HFF-Myc (cell line): ENCODE measurements around the gene TOM1L2.

ENCODE experiments used
- DNase-seq: peaks from one replicate; pipeline ENCODE4 v3.0.0-alpha.2; 2011; ENCODE audit warnings: low read depth; ENCODE audit errors: extremely low read depth
- H3K4me3 ChIP-seq: replicated peaks from 2 replicates; pipeline ENCODE4 v1.5.1; 2011; ENCODE audit warnings: low read depth, mild to moderate bottlenecking, control low read depth, low read length
- CTCF ChIP-seq: IDR thresholded peaks from 2 replicates; pipeline ENCODE4 v1.5.1; 2012; ENCODE audit warnings: mild to moderate bottlenecking, low read depth, low read length, control low read depth; ENCODE audit errors: missing control alignments

TOM1L2 gene

GRCh38 chr17:17937201-17937853, 34.9 kb downstream of the TOM1L2 start:
- DNase-seq = no peak
- no peak overlapping the region for H3K4me3 ChIP-seq
- no peak for TF ChIP-seq CTCF

- DNase-seq = no peak
- no peak for TF ChIP-seq CTCF
- H3K4me3 ChIP-seq = no peak overlapping the region
These were observed 36.6 kb downstream of the TOM1L2 start for GRCh38 chr17:17935321-17936271.

GRCh38 chr17:17934806-17935205, 37.4 kb downstream of the TOM1L2 start:
- TF ChIP-seq CTCF = no peak
- DNase-seq = no peak
- no peak overlapping the region for H3K4me3 ChIP-seq

- no peak for DNase-seq
- no peak overlapping the region for H3K4me3 ChIP-seq
- TF ChIP-seq CTCF = no peak
These were observed 38.0 kb downstream of the TOM1L2 start for GRCh38 chr17:17934214-17934613.

- H3K4me3 ChIP-seq = no peak overlapping the region
- TF ChIP-seq CTCF = no peak
- DNase-seq = no peak
These were observed 38.4 kb downstream of the TOM1L2 start for GRCh38 chr17:17933775-17934174.

- DNase-seq = no peak
- no peak for TF ChIP-seq CTCF
- no peak overlapping the region for H3K4me3 ChIP-seq
These were observed 41.0 kb downstream of the TOM1L2 start for GRCh38 chr17:17931159-17931558.
